Nephron (organoid): Measurements from ENCODE around the gene COL20A1.

Experiments
- H3K27ac Mint-ChIP-seq, 3 experiments: 2 replicates each; pipeline ENCODE4 v1.8.0; 2020; ENCODE audit warnings: mixed read lengths in 3 of 3, mild to moderate bottlenecking in 2 of 3, moderate library complexity in 1 of 3
- H3K27me3 Mint-ChIP-seq: 2 replicates; pipeline ENCODE4 v1.8.0; 2021; ENCODE audit warnings: low read depth, mild to moderate bottlenecking, moderate library complexity, mixed read lengths
- H3K36me3 Mint-ChIP-seq: 2 replicates; pipeline ENCODE4 v1.8.0; 2020; ENCODE audit warnings: low read depth, mixed read lengths
- H3K4me1 Mint-ChIP-seq: 2 replicates; pipeline ENCODE4 v1.8.0; 2020; ENCODE audit warnings: mixed read lengths
- H3K4me3 Mint-ChIP-seq, 3 experiments: 2 replicates each; pipeline ENCODE4 v1.8.0; 2020; ENCODE audit warnings: mild to moderate bottlenecking in 3 of 3, mixed read lengths in 3 of 3, moderate library complexity in 2 of 3
- H3K9me3 Mint-ChIP-seq: 2 replicates; pipeline ENCODE4 v1.8.0; 2020; ENCODE audit warnings: mixed read lengths
- TF ChIP-seq, protein P1 (sequence below), 3 experiments: fragments of 200-600 bp; sonication (generic); IDR thresholded peaks; one replicate each; pipeline ENCODE4 v1.5.0; 2021; ENCODE audit warnings: antibody characterized with exemption in 3 of 3; ENCODE audit not compliant: unreplicated experiment in 3 of 3

The COL20A1 gene

DNA sequence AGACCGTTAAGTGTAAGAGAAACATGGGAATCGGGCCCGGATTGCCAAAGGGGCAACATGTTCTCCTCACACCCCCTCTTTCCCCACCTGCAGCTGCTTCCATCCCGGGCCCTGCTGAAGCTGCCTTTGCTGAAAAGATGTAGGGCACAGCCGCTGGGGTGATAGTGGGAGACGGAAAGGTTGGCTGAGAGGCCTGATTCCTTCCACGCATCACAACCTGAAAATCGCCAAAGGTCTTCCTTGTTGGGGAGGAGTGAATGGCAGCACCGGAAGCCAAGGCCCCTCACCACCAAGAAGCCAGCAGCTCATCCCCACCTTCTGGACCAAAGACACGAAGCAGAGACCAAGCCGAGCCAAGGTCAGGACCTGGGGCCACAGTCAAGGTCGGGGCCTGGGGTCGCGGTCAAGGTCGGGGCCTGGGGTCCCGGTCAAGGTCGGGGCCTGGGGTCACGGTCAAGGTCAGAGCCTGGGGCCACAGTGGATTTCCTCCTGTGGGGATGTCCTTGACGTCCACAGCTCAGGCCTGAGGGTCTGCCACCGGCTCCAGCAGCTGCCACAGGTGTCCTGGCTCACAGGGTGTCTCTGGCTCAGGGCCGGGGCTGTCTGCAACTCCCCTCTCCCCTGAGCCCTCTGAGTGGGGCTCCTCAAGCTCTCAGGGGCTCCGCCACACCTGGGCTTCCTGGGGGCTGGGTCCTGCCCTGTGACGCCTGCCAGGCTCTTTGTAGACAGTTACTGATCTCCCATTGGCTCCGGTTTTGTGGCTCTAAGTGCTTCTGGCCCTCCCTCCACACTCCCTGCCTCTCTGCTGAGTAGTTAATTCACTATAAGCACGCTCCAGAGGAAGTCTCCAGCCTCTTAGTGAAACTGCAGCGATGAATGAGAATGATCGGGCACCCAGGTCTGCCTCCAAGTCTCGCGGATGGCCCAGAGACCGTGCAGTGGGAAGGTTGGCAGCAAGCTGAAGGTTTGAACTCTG is 73.7 kb downstream of the COL20A1 start:
- H3K27ac Mint-ChIP-seq: peak overlapping the region; percentile 72 to 90 (median 79)
- no peaks in the 10 kb centered on the region for H3K9me3 Mint-ChIP-seq
- TF ChIP-seq, protein P1, sequence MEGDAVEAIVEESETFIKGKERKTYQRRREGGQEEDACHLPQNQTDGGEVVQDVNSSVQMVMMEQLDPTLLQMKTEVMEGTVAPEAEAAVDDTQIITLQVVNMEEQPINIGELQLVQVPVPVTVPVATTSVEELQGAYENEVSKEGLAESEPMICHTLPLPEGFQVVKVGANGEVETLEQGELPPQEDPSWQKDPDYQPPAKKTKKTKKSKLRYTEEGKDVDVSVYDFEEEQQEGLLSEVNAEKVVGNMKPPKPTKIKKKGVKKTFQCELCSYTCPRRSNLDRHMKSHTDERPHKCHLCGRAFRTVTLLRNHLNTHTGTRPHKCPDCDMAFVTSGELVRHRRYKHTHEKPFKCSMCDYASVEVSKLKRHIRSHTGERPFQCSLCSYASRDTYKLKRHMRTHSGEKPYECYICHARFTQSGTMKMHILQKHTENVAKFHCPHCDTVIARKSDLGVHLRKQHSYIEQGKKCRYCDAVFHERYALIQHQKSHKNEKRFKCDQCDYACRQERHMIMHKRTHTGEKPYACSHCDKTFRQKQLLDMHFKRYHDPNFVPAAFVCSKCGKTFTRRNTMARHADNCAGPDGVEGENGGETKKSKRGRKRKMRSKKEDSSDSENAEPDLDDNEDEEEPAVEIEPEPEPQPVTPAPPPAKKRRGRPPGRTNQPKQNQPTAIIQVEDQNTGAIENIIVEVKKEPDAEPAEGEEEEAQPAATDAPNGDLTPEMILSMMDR (IDR thresholded peaks at IDR 0.05; ENCODE audit: unreplicated experiment in 3 of 3): no peak
- H3K4me3 Mint-ChIP-seq: peak overlapping the region in 2 of 3 experiments; percentile 35 to 45
- H3K4me1 Mint-ChIP-seq: peaks cover 24% of the 10 kb centered on the region
- H3K27me3 Mint-ChIP-seq: peaks cover 39% of the 10 kb centered on the region
- peaks cover 3% of the 10 kb centered on the region for H3K36me3 Mint-ChIP-seq

DNA sequence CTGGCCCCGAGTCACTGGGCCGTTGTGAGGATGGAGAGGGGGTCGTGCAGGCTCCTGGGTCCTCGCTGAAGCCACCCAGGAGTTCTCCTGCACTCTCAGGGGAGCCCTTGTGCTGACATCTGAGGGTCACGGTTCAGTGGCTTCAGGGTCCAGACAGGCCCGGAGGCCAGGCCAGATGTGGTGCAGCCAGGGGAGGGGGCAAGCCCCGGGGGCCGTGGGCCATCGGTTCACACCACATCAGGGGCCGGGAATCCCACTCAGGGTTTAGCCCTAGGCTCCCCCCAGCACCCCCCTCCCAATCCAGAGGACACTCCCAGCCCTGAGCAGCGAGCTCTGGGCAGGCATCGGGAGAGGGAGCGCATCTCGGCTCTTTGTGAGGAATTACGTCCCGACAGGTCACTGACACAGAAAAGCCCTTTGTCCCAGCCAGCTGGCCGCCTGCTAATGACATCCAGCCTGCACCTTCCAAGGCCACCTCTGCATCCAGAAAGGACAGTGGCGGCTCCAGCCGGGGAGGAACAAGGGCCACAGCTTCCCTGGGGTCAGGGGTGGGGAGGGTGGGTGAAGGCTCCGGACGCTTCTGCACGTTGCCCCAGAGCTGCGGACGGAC is 74.6 kb downstream of the COL20A1 start:
- H3K9me3 Mint-ChIP-seq: no peaks in the 10 kb centered on the region
- peaks cover 3% of the 10 kb centered on the region for H3K36me3 Mint-ChIP-seq
- peaks cover 35% of the 10 kb centered on the region for H3K27me3 Mint-ChIP-seq
- peak overlapping the region; percentile 72 to 90 (median 79) for H3K27ac Mint-ChIP-seq
- TF ChIP-seq, protein P1 (IDR thresholded peaks at IDR 0.05; ENCODE audit: unreplicated experiment in 3 of 3): no peak
- H3K4me1 Mint-ChIP-seq: peaks cover 22% of the 10 kb centered on the region
- peak overlapping the region in 2 of 3 experiments; percentile 35 to 45 for H3K4me3 Mint-ChIP-seq

DNA sequence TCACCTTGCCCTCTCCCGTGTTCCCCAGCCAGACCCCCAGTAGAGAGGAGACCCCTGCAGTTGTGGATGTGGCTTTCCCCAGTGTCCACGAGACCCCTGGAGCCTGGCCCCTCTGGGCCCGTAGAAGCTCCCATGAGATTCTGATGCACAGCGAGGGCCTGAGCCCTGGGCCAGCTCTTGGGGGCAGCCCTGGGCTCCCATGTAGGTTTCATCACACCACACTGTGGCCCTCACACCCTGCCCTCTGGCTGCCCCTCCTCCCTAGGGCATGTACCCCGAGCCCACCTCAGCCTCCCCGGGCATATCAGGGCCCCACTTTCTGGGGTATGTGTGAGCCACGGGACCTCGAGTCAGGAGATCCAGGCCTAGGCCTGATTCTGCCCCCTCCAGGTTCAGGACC is 75.2 kb downstream of the COL20A1 start:
- Mint-ChIP-seq H3K4me3 (no peak overlapping the region), H3K27me3 (peaks cover 29% of the 10 kb centered on the region), H3K9me3 (no peaks in the 10 kb centered on the region), H3K4me1 (peaks cover 17% of the 10 kb centered on the region), H3K27ac (no peak overlapping the region), H3K36me3 (peaks cover 3% of the 10 kb centered on the region)
- TF ChIP-seq, protein P1 (IDR thresholded peaks at IDR 0.05; ENCODE audit: unreplicated experiment in 3 of 3): no peak

GRCh38 chr20:63369024-63369530 is 76.1 kb downstream of the COL20A1 start:
- Mint-ChIP-seq H3K9me3 (no peaks in the 10 kb centered on the region), H3K27ac (peak overlapping the region in 1 of 3 experiments; percentile 34), H3K4me3 (peak overlapping the region in 1 of 3 experiments; percentile 9), H3K4me1 (peaks cover 17% of the 10 kb centered on the region), H3K27me3 (peaks cover 21% of the 10 kb centered on the region), H3K36me3 (peaks cover 3% of the 10 kb centered on the region)
- TF ChIP-seq, protein P1 (IDR thresholded peaks at IDR 0.05; ENCODE audit: unreplicated experiment in 3 of 3): no peak

DNA sequence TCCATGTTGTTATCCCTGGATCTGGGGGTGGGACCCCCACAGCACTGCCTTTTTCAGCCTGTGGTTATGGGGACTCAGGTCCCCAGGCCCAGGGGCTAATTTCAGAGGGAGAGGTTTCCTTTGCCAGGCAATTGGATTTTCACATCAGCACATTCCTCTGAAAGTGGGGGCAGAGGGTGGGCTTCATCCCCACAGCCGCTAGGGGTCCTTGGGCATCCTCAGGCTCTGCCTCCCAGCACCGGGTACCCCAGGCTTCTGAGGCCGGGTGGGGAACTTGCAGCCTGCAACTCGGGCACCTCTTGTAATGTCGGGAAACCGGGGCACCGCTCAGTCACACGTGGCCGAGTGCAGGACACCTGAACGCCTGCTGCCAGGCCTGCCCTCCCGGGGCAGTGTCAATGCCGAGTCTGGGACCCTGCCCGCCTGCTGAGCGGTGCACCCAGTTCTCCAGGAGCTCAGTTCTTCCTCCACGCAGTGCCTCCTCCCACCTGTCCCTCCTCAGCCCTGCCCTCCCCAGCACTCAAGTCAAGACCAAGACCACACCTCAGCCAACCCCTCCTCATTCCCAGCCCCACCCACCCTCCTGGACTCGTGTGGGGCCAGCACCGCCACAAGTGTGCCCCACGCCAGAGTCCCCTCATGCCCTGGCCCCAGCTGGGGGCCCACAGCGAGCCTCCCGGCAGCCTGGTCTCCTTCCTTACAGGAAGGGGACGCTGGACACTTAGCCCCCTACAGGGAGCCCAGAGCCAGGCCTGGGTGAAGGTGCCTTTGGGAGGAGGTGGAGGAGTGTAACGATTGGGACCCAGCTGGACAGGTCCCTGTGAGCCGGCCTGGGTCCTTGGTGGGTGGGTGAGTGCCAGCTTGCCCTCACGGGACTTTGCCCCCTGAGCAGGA is 77.0 kb downstream of the COL20A1 start:
- H3K27ac Mint-ChIP-seq: peak overlapping the region in 1 of 3 experiments; percentile 30
- no peak overlapping the region for H3K4me3 Mint-ChIP-seq

More for the DNA sequence above, 77.0 kb downstream of the COL20A1 start:
- peaks cover 18% of the 10 kb centered on the region for H3K27me3 Mint-ChIP-seq
- peaks cover 3% of the 10 kb centered on the region for H3K36me3 Mint-ChIP-seq
- no peaks in the 10 kb centered on the region for H3K9me3 Mint-ChIP-seq
- H3K4me1 Mint-ChIP-seq: peaks cover 17% of the 10 kb centered on the region
- TF ChIP-seq, protein P1 (IDR thresholded peaks at IDR 0.05; ENCODE audit: unreplicated experiment in 3 of 3): no peak
